HG02571 (cell line): ENCODE results near the gene MYH7B.

Source experiments
- ATAC-seq: cut with Tn5 transposase; IDR thresholded peaks from one replicate; pipeline ENCODE4 v1.9.1; 2021; ENCODE audit warnings: mild to moderate bottlenecking, moderate library complexity; ENCODE audit not compliant: unreplicated experiment

The MYH7B gene

GRCh38 chr20:34943808-34944567 lies 11.7 kb upstream of the MYH7B start:
- ATAC-seq, result no peak

GRCh38 chr20:34945315-34946077 lies 10.2 kb upstream of the MYH7B start:
- no peak for ATAC-seq

GRCh38 chr20:34946661-34947060 lies 9.0 kb upstream of the MYH7B start:
- ATAC-seq, result no peak

- ATAC-seq, result no peak
Observed at GRCh38 chr20:34947336-34947735, 8.3 kb upstream of the MYH7B start.

GRCh38 chr20:34948030-34948429 lies 7.6 kb upstream of the MYH7B start:
- ATAC-seq, result no peak

- ATAC-seq, result no peak
Observed at GRCh38 chr20:34949120-34949519, 6.5 kb upstream of the MYH7B start.

- no peak for ATAC-seq
Observed at GRCh38 chr20:34951252-34951651, 4.4 kb upstream of the MYH7B start.

GRCh38 chr20:34951652-34952051 lies 4.0 kb upstream of the MYH7B start:
- ATAC-seq, result no peak

- no peak for ATAC-seq
Observed at GRCh38 chr20:34952671-34953070, 3.0 kb upstream of the MYH7B start.

GRCh38 chr20:34953960-34954359 lies 1.7 kb upstream of the MYH7B start:
- ATAC-seq, result no peak

- no peak for ATAC-seq
Observed at GRCh38 chr20:34954904-34955230, 801 bp upstream of the MYH7B start.

GRCh38 chr20:34956041-34956458 lies 382 bp downstream of the MYH7B start:
- ATAC-seq, result no peak

GRCh38 chr20:34956751-34957472 lies 1.2 kb downstream of the MYH7B start:
- no peak for ATAC-seq

GRCh38 chr20:34964486-34964885 lies 8.8 kb downstream of the MYH7B start:
- no peak for ATAC-seq

- no peak for ATAC-seq
Observed at GRCh38 chr20:34965051-34965450, 9.4 kb downstream of the MYH7B start.

- ATAC-seq, result no peak
Observed at GRCh38 chr20:34967421-34967820, 11.8 kb downstream of the MYH7B start.

- no peak for ATAC-seq
Observed at GRCh38 chr20:34968042-34968775, 12.5 kb downstream of the MYH7B start.

- no peak for ATAC-seq
Observed at GRCh38 chr20:34970193-34970840, 14.6 kb downstream of the MYH7B start.

GRCh38 chr20:34970846-34971560 lies 15.3 kb downstream of the MYH7B start:
- ATAC-seq, result no peak
